Raji (cell line): ENCODE results near the gene TMPRSS11E.

Experiments
- POLR2A ChIP-seq: IDR thresholded peaks from 2 replicates; pipeline ENCODE4 v1.6.1; 2011; ENCODE audit warnings: low read depth, low read length, control low read depth; ENCODE audit not compliant: insufficient read depth

TMPRSS11E gene, protein sequence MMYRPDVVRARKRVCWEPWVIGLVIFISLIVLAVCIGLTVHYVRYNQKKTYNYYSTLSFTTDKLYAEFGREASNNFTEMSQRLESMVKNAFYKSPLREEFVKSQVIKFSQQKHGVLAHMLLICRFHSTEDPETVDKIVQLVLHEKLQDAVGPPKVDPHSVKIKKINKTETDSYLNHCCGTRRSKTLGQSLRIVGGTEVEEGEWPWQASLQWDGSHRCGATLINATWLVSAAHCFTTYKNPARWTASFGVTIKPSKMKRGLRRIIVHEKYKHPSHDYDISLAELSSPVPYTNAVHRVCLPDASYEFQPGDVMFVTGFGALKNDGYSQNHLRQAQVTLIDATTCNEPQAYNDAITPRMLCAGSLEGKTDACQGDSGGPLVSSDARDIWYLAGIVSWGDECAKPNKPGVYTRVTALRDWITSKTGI

DNA sequence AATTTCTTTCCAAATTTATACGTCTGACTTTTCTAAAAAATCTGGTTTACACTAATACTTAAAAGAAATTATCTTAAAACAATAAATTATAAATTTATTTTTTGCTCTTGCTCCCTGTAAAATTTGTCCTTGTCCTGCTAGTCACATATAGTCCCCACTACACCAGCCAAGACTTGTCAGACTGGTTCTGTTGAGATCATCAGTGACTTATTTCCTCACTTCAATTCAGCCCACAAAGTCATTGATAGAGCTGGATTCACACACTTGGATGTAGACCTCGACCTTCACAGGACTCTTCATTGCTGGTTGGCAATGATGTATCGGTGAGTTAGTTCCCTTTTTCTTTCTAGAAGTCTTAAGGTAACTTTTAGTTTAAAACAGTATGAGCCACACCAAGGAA is at the start of gene TMPRSS11E:
Gene TMPRSS11E, plus strand, starts transcription at position 263 of the 400 bp plus-strand sequence. Its CDS starts 50 bp downstream, at position 313.
- no peak for TF ChIP-seq POLR2A

DNA sequence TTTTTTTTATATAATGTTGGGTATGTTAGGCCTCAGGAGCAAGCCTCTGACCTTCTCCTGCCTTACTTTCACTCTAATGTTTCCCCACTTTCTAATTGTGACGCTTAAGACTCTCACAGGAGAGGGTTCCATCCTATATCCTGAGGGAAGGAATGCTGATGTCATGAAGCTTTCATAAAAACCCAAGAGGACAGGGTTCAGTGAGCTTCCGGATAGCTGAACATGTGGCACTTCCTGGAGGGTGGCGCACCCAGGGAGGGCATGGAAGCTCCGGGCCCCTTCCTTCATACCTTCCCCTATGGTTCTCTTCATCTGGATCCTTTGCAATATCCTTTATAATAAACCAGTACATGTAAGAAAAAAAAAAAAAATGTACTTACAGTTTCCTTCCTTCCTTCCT is 48.0 kb upstream of the TMPRSS11E start:
- no peak for TF ChIP-seq POLR2A

DNA sequence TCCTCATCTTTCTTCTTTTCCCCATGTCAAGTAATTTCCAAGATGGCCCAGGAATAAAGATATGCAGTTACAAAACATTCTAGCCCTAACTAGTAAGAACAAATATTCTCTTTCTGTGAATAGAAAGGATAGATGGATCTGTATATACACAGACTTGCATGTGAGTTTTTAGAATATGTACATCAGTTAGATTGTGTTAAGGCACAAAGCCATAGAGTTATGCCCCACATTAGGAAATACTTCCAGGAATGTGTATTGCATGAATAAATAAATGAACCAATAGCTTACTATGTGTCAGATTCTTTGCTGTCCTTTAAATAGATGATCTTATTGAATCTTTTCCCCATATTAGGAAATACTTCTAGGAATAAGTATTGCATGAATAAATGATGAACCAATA is 46.0 kb upstream of the TMPRSS11E start:
- TF ChIP-seq POLR2A: no peak

DNA sequence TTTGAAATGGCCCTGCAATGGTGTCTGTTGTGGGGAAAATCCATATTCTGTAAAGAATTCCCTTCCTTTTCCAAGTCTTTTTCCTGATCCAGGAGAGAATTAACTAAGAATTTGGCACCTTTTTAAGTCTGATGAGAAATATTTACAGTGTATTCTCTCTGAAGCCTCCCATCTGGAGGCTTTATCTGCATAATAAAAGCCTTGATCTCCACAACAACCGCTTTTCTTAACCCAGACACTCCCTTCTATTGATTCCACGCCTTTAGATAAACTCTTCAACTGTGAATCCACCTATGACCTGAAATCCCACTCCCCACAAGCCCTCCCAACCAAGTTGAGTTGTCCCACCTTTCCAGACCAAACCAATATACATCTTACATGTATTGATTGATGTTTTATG is 43.1 kb upstream of the TMPRSS11E start:
- TF ChIP-seq POLR2A: no peak

DNA sequence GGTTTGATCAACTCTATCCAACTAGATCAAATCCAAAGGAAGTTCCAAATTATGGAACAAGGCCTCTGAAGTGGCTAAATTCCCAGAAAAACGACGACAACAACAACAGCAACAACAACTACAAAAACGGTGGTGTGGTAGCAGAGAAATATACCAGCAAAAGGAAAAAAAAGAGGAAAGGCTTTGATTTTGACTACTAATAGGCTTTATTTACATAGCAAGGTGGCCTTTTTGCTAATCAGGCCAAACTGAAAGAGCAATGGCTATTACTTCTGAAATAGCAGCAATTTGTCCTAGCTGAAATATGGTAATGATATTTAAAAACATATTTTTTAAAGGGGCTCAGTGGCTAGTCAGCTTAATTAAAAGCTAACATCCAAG is 40.8 kb upstream of the TMPRSS11E start:
- TF ChIP-seq POLR2A: no peak

DNA sequence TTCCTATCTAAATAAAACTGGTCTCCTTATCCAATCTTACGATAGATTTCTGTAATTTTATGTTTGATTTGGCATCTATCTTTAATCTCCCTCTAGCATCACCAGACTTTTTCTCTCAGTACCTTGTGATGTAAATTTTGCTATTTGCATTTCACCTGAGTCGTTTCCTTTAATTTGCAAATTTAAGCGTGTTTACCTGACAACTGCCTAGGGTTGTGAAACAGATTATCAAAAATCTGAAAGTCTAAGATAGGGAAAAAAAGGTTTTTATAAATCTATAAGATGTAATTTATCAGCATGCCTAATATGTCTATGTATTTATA is 39.4 kb upstream of the TMPRSS11E start:
- TF ChIP-seq POLR2A: no peak

DNA sequence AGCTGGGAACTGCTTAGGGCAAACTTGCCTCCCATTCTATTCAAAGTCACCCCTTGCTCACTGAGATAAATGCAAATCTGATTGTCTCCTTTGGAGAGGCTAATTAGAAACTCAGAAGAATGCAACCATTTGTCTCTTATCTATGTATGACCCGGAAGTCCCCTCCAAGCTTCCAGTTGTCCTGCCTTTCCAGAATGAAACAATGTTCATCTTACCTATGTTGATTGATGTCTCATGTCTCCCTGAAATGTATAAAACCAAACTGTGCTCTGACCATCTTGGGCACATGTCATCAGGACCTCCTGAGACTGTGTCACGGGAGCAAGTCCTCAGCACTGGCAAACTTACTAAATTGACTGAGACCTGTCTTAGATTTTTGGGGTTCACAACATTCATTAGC is 37.1 kb upstream of the TMPRSS11E start:
- no peak for TF ChIP-seq POLR2A

DNA sequence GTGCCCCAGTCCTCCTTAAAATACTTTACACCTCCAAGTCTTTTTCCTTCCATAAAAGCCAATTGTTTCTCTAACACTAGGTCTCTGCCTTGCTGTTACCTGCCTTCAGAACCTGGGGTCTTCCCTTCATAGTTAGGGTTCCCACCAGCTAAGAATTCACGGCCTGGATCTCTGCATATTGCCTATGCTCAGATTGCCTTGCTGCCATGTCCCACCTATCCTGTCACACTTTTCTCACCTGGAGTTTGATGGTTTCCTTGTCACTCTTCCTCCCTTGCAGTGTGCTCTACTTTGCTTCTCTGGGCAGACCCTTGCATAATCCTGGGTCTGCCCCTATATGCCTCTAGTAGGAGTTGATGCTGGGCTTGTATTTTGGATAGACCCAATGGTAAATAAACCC is 36.6 kb upstream of the TMPRSS11E start:
- no peak for TF ChIP-seq POLR2A

DNA sequence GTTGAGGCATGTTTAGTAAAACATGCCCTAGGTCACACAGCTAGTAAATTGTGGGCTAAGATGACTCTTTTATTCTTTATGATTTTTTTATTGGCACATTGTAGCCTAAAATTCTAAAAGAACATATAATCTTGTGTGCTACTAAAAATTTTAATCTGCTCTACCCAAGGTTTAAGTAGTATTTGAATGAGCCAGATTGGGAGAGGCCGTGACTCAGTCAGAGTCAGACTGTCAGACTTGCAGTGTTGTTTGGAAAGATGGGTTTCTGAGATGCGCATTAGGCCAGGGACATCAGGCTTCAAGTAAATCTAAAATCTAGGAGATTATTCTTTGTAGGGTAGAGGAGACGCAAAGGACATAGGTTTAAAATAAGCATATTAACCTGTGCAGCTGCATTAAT is 30.7 kb upstream of the TMPRSS11E start:
- TF ChIP-seq POLR2A: no peak

DNA sequence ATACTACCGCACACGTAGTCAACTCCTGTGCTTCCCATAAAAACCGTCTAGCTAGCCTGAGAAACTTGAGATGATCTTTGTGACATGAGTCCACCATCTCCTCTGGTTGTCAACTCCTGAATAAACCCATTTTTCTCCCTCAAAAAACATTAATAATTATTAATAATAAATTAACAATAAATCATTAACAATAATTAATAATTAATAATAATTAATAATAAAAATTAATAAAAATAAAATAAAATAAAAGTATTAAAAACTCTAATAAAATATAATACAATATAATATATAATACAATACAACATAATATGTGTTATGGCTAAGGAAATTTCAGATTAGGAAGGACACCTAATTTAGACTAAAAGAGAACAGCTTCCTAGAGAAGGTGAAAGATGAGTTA is 20.7 kb upstream of the TMPRSS11E start:
- TF ChIP-seq POLR2A: no peak

DNA sequence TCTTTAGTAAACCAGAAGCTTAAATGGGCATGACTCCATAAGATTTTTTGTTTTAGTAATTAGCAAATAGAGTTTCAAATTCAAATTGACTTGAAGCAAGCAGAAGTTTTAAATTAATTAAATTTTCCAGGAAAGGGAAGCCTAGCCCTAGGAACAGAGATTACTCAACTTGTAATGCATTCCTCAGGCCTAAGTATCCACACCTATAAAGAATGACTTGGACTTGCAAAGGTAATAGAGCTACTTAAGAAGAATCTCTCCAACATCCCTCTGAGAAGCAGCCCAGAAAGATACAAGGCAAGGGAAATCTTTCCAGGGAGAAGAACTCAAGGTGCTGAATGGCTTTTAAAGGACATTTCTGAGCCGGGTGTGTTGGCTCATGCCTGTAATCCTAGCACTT is 16.9 kb upstream of the TMPRSS11E start:
- no peak for TF ChIP-seq POLR2A

DNA sequence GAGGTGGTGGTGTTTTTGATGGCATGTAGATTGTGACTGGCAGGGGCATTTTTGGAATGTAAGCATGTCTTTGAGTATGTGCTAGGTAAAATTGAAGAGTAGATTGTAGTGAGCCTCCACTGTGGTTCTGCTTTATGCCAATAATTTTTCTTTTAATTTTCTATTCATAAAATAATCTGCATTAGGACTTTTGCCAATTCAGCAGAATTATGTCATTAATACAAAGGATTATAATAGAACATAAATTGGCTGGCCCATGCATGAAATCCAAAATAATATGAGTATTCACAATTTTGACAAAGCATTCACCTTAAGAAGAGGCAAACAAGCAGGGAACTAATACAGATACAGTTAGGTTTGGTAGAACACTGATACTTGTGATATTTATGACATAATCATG is 14.9 kb upstream of the TMPRSS11E start:
- TF ChIP-seq POLR2A: no peak

DNA sequence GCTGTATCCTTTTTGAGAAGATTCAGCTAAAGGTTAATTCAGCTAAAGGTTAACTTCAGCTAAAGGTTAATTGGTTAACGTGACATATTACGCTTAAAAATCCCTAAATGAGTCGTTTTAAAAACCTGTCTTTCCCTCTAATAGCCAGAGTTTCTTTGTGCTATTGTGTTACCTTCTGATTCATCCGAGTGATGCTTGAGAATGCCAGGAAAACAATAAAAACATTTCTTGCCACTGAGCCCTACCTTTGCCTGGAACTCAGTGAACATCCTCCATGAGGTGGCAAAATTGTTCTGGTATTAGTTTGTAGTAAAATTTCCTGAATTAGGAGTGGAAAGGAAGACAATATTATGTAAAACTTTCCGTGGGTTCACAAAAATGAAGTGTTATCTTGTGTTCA is 13.7 kb upstream of the TMPRSS11E start:
- no peak for TF ChIP-seq POLR2A

DNA sequence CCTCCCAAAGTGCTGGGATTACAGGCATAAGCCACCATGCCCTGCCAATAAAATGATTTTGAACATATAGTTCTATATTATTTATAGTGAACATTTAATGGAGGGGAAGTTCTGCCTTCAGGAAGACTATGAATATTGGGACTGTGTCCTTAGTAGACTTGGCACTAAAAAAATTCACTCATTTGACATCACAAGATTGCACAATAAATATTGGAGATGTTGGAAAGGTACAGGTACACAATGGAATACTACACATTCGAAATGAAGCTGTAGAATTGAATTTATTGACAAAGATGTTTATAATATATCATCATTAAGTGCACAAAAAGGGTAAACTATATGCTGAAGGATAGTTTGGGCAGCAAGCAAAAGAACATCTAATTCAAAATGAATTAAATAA is 13.0 kb upstream of the TMPRSS11E start:
- no peak for TF ChIP-seq POLR2A

DNA sequence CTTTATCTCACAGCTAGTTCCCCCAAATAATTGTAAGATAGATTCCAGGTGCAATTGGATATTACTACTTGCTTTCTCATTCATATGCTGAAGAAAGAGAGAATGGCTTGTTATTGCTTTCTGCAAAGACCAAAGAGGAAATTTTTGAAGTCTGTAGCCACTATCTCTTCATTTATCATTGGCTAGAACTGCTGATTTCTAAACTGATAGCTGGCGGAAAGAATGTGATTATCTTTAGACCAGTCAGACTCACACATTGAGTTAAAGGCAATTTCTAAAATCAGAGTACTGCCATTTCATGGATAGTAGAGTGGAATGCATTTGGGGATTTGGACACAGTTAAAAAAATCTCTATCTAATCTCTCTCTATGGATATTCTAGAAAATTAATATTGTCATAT is 12.4 kb upstream of the TMPRSS11E start:
- TF ChIP-seq POLR2A: no peak

DNA sequence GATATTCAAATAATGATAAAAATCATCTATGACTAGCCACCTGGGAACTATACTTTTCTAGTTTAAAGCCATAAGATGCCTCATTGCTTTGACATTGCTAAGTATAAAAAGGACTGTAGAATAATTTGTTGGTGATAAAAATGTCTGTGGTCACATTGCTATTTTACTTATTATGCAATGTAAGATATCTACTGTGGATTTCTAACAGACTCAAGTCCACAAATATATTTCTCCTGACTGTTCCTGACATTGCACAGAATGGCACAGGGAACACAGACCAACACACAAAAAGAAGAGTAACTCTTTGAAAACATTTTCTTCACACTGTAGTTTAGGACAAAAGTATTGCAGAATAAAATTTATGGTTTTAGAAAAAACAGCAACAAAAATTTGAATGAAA is 2.2 kb upstream of the TMPRSS11E start:
- no peak for TF ChIP-seq POLR2A
